Ishikawa (cell line): Measurements from ENCODE around the gene WIPF2.

Experiments
- CEBPB ChIP-seq: IDR thresholded peaks from 2 replicates; pipeline ENCODE4 v1.6.1; 2012
- CREB1 ChIP-seq: IDR thresholded peaks from 2 replicates; pipeline ENCODE4 v1.6.1; 2012; ENCODE audit warnings: low read depth
- EGR1 ChIP-seq: IDR thresholded peaks from 2 replicates; pipeline ENCODE4 v1.6.1; 2012
- EP300 ChIP-seq: IDR thresholded peaks from 2 replicates; pipeline ENCODE4 v1.6.1; 2012; ENCODE audit warnings: borderline replicate concordance
- FOXM1 ChIP-seq: IDR thresholded peaks from 2 replicates; pipeline ENCODE4 v1.6.1; 2012; ENCODE audit warnings: low read depth, borderline replicate concordance
- NFIC ChIP-seq: IDR thresholded peaks from 2 replicates; pipeline ENCODE4 v1.6.1; 2012
- RAD21 ChIP-seq: IDR thresholded peaks from 2 replicates; pipeline ENCODE4 v1.6.1; 2012; ENCODE audit warnings: low read depth
- TAF1 ChIP-seq: IDR thresholded peaks from 2 replicates; pipeline ENCODE4 v1.6.1; 2012; ENCODE audit warnings: low read depth, mild to moderate bottlenecking
- TCF12 ChIP-seq: IDR thresholded peaks from 2 replicates; pipeline ENCODE4 v1.6.1; 2012; ENCODE audit warnings: low read depth
- TEAD4 ChIP-seq: IDR thresholded peaks from 2 replicates; pipeline ENCODE4 v1.6.1; 2012
- YY1 ChIP-seq: IDR thresholded peaks from 2 replicates; pipeline ENCODE4 v1.6.1; 2012; ENCODE audit warnings: low read depth
- ZBTB7A ChIP-seq: IDR thresholded peaks from 2 replicates; pipeline ENCODE4 v1.6.1; 2012; ENCODE audit warnings: low read depth
- TF ChIP-seq, protein P1 (sequence below): IDR thresholded peaks from 2 replicates; pipeline ENCODE4 v1.6.1; 2012
- TF ChIP-seq, protein P2 (sequence below): IDR thresholded peaks from 2 replicates; pipeline ENCODE4 v1.6.1; 2012
- TF ChIP-seq, protein P3 (sequence below): IDR thresholded peaks from 2 replicates; pipeline ENCODE4 v1.6.1; 2012; ENCODE audit warnings: low read depth, mild to moderate bottlenecking

The WIPF2 gene

DNA sequence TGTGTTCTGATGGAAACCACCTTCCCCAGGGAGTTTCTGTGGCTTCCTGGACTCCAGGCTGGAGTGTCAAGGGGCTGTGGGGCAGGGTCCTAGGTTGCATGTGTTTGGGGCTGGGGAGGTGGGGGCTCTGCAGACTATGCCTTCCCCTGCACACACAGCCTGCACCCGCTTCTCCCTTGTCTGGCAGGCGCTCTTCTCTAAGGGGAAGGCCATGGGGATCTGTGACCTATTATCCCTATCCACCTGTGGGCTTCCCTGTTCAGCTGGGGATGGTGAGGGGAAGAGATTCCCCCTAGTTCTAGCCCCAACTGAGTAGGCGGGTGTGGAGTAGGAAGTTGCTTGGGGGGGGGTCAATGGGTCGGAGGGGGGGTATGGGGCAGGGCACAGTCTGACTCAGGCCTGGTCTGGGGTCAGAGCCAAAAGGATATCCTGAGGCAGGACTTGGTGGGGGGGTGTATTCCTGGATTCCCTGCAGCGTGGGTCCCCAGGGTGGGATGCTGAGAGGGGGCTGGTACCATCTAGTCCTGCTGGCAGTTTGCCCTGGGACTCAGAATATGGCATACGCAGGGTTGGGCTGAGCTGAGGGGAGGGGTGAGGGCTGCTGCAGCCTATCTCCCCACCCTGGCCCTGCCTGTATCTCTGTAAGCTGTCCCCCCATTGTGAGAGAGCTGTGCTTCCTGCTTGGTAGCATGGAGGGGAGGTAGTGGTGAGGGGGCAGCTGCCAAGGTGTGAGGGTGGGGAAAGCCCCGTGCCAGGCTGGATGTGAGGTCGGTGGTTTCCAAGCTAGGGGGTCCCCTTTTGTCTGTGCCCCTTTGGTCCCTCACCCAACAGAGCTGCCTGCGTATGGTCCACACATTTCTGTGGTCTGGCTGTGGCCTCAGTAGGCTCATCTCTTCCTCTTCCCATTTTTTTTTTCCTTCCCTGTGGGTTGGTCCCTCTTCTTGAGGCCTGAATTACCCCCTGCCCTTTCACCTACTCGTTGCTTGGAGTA is 104.6 kb downstream of the WIPF2 start:
- TF ChIP-seq TEAD4 (no peak), CREB1 (no peak), EP300 (no peak), YY1 (no peak), TCF12 (no peak), FOXM1 (no peak)
- TF ChIP-seq, protein P1, sequence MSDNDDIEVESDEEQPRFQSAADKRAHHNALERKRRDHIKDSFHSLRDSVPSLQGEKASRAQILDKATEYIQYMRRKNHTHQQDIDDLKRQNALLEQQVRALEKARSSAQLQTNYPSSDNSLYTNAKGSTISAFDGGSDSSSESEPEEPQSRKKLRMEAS, result no peak
- TF ChIP-seq, protein P2, sequence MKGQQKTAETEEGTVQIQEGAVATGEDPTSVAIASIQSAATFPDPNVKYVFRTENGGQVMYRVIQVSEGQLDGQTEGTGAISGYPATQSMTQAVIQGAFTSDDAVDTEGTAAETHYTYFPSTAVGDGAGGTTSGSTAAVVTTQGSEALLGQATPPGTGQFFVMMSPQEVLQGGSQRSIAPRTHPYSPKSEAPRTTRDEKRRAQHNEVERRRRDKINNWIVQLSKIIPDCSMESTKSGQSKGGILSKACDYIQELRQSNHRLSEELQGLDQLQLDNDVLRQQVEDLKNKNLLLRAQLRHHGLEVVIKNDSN, result no peak

DNA sequence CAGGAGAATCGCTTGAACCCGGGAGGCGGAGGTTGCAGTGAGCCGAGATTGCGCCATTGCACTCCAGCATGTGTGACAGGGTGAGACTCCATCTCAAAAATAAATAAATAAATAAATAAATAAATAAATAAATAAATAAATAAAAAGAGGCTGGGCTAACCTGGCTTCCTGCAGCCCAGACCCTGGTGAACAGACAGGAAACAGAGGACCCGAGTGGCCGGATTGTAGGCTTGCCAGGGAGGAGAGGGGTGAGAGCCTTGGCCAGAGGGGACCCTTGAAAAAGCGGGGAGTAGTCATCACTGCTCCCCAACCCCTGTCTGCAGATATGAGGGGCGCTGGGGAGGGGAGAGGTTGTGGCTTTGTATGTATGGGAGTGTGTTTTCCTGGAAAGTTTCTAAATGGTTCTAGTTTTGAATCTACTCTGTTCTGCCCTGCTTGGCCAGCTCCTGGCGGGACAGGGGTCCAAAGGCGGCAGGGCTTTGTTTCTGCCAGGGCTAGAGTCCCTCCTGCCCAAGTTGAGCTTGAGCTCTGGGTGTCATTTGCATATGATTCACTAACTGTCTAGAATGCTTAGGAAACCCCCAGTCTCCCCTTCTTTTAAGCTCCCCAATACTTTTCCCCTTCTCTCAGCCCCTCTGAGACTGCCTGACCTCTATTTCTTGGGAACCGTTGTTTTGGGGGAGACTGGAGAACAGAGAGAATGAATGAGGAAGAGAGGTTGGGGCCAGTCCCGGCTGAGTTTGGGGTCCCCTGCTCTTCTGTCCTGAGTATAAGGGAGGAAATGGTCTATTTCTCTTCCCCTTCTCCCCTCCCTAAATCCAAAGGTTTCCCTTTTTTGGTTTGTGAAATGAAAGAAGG is 106.3 kb downstream of the WIPF2 start:
- TF ChIP-seq, protein P1, result no peak
- TF ChIP-seq, protein P2, result no peak
- TF ChIP-seq YY1 (no peak), EGR1 (no peak), FOXM1 (no peak), RAD21 (no peak), TAF1 (no peak), ZBTB7A (no peak), TCF12 (no peak), CREB1 (no peak), EP300 (no peak), CEBPB (no peak), NFIC (no peak), TEAD4 (no peak)
- TF ChIP-seq, protein P3, sequence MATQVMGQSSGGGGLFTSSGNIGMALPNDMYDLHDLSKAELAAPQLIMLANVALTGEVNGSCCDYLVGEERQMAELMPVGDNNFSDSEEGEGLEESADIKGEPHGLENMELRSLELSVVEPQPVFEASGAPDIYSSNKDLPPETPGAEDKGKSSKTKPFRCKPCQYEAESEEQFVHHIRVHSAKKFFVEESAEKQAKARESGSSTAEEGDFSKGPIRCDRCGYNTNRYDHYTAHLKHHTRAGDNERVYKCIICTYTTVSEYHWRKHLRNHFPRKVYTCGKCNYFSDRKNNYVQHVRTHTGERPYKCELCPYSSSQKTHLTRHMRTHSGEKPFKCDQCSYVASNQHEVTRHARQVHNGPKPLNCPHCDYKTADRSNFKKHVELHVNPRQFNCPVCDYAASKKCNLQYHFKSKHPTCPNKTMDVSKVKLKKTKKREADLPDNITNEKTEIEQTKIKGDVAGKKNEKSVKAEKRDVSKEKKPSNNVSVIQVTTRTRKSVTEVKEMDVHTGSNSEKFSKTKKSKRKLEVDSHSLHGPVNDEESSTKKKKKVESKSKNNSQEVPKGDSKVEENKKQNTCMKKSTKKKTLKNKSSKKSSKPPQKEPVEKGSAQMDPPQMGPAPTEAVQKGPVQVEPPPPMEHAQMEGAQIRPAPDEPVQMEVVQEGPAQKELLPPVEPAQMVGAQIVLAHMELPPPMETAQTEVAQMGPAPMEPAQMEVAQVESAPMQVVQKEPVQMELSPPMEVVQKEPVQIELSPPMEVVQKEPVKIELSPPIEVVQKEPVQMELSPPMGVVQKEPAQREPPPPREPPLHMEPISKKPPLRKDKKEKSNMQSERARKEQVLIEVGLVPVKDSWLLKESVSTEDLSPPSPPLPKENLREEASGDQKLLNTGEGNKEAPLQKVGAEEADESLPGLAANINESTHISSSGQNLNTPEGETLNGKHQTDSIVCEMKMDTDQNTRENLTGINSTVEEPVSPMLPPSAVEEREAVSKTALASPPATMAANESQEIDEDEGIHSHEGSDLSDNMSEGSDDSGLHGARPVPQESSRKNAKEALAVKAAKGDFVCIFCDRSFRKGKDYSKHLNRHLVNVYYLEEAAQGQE, result no peak

DNA sequence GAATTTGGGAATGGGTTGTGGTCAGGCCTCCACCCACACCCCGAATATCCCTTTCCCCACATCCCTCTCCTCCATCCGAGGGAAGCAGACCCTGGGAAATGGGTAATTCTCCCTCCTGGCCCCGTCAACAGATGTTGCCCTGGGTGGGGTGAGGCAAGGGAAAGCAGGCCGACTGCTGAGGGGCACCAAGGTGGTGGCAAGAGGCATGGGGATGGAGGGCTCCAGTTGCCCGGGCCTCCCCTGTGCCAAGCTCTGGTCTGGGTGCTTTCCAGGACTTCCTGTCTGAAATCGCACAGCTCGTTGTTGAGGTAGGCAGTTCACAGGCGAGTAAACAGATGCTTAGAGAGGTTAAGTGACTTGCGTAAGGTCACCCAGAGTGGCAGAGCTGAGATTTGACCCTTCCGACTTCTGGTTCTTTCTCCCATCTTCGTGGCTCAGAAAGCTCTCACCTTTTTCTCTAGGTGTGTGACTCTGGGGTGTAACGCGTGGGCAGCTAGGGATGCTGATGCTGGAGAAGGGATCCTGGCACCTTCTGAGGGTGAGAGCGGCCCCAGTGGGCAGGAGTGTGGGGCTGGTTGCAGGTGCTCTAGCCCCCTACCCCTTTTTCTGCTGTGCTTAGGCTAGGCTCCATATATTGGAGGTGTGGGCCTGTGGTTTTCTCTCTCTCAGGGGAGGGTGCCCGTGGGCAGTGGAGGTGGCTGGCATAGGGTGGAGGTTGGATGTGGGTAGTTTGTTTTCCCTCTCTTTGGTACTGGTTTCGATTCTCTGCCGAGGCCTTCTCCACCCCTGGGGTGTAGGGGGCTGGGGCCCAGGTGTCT is 107.1 kb downstream of the WIPF2 start:
- TF ChIP-seq TCF12 (no peak), YY1 (no peak), FOXM1 (no peak), TEAD4 (no peak), NFIC (no peak), ZBTB7A (no peak), CEBPB (no peak), RAD21 (no peak)
- TF ChIP-seq, protein P1, result no peak
- TF ChIP-seq, protein P3, result no peak
- TF ChIP-seq, protein P2, result no peak

DNA sequence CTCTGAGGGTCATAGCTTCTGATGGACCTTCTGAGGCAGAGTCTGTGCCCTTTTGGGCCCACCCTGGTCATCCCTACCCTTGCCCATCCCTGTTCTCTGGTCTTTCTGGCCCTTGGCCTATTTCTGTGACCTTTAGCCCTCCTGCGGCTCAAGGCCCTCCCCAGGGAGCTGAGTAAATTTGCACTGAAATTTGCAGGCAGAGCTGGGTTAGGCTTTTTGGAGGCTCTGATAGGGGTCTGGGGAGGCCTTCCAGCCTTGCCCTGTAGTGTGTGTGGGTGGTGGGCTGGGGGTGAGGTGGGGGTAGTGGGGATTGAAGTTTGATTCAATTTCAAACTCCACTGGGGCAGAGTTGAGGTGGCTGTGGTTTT is 107.7 kb downstream of the WIPF2 start:
- TF ChIP-seq EP300, result no peak
- no peak for TF ChIP-seq ZBTB7A
- no peak for TF ChIP-seq EGR1
- TF ChIP-seq YY1, result no peak
